Cardiac muscle cell (in vitro differentiated cells and primary cell): ENCODE measurements around the gene HOXD8. TPM values are rescaled to one million over a fixed set of nuclear protein-coding genes. Genes with fewer than 3 reads are reported as not detected.
A peak's percentile ranks its signal among the peaks of the same experiment; 100 is the strongest.

Experiments used
- DNase-seq, 2 donors: peaks; one replicate each; pipeline versions ENCODE4 v3.0.0 to v3.0.0-alpha.2; 2010 to 2017; ENCODE audit warnings: low read depth in 1 of 2, low spot score in 1 of 2
- H3K27ac ChIP-seq: fragments of 200-600 bp; sonication (generic); 2 replicates; pipeline ENCODE4 v1.5.1; 2016
- H3K27me3 ChIP-seq: fragments of 200-600 bp; sonication (generic); 2 replicates; pipeline ENCODE4 v1.6.0; 2016; ENCODE audit warnings: control low read depth
- H3K36me3 ChIP-seq: fragments of 200-600 bp; sonication (generic); 2 replicates; pipeline ENCODE4 v1.5.1; 2016; ENCODE audit warnings: control low read depth
- H3K4me1 ChIP-seq: fragments of 200-600 bp; sonication (generic); 2 replicates; pipeline ENCODE4 v1.8.1; 2017; ENCODE audit warnings: low read depth, mild to moderate bottlenecking, mixed run types
- H3K4me3 ChIP-seq: fragments of 200-600 bp; sonication (generic); 2 replicates; pipeline ENCODE4 v1.5.1; 2016; ENCODE audit warnings: mild to moderate bottlenecking
- H3K9me3 ChIP-seq: fragments of 200-600 bp; sonication (generic); 2 replicates; pipeline ENCODE4 v1.5.1; 2017; ENCODE audit warnings: low read depth, mild to moderate bottlenecking, control low read depth
- CTCF ChIP-seq: IDR thresholded peaks from 2 replicates; pipeline ENCODE4 v1.5.1; 2012; ENCODE audit warnings: low read depth, mild to moderate bottlenecking, low read length
- polyA plus RNA-seq: library from polyadenylated mRNA; unstranded; fragments of >200 nt; fragmentation: Nextera tagmentation; extraction: Ambion mirVana; gene quantifications from 2 replicates; pipeline ENCODE4 v1.2.1, GENCODE V29; 2016
- total RNA-seq: library from RNA; depleted of rRNA; stranded (reverse); fragments of >200 nt; gene quantifications from 2 replicates; pipeline ENCODE4 v1.2.3, GENCODE V29; 2016

HOXD8 gene
- total and polyA plus RNA-seq, 2 experiments from 2014 or later, result not detected

GRCh38 chr2:176173567-176174381 lies 44.3 kb downstream of the HOXD8 start:
- no peak for DNase-seq
- Histone ChIP-seq H3K4me1 (no peaks in the 10 kb centered on the region), H3K4me3 (no peak overlapping the region), H3K27ac (no peak overlapping the region), H3K36me3 (no peaks in the 10 kb centered on the region), H3K27me3 (peaks cover 100% of the 10 kb centered on the region), H3K9me3 (no peaks in the 10 kb centered on the region)
- TF ChIP-seq CTCF, result no peak

GRCh38 chr2:176174382-176174823 lies 44.9 kb downstream of the HOXD8 start:
- no peak overlapping the region for H3K4me3 ChIP-seq
- no peaks in the 10 kb centered on the region for H3K4me1 ChIP-seq
- no peaks in the 10 kb centered on the region for H3K9me3 ChIP-seq
- TF ChIP-seq CTCF, result no peak
- no peak overlapping the region for H3K27ac ChIP-seq
- H3K27me3 ChIP-seq, result peaks cover 100% of the 10 kb centered on the region
- H3K36me3 ChIP-seq, result no peaks in the 10 kb centered on the region
- DNase-seq, result no peak

- H3K9me3 ChIP-seq, result no peaks in the 10 kb centered on the region
- H3K4me3 ChIP-seq, result peak overlapping the region; percentile 1
- TF ChIP-seq CTCF, result no peak
- no peak overlapping the region for H3K27ac ChIP-seq
- no peaks in the 10 kb centered on the region for H3K36me3 ChIP-seq
- H3K27me3 ChIP-seq, result peaks cover 100% of the 10 kb centered on the region
- no peak for DNase-seq
- no peaks in the 10 kb centered on the region for H3K4me1 ChIP-seq
Measured at GRCh38 chr2:176174824-176175708, 45.6 kb downstream of the HOXD8 start.

GRCh38 chr2:176175709-176176607 lies 46.5 kb downstream of the HOXD8 start:
- Histone ChIP-seq H3K4me1 (no peaks in the 10 kb centered on the region), H3K36me3 (no peaks in the 10 kb centered on the region), H3K27me3 (peaks cover 100% of the 10 kb centered on the region), H3K9me3 (no peaks in the 10 kb centered on the region), H3K4me3 (no peak overlapping the region), H3K27ac (no peak overlapping the region)
- no peak for TF ChIP-seq CTCF
- DNase-seq, result no peak

- H3K4me1 ChIP-seq, result no peaks in the 10 kb centered on the region
- DNase-seq, result no peak
- H3K9me3 ChIP-seq, result no peaks in the 10 kb centered on the region
- H3K27ac ChIP-seq, result no peak overlapping the region
- peak overlapping the region; percentile 37 for H3K4me3 ChIP-seq
- TF ChIP-seq CTCF, result no peak
- no peaks in the 10 kb centered on the region for H3K36me3 ChIP-seq
- H3K27me3 ChIP-seq, result peaks cover 100% of the 10 kb centered on the region
Measured at GRCh38 chr2:176177580-176178037, 48.1 kb downstream of the HOXD8 start.
